GM18873 (cell line): ENCODE measurements around the gene ALKAL2.
A peak's percentile ranks its signal among the peaks of the same experiment; 100 is the strongest.

Experiments
- ATAC-seq: cut with Tn5 transposase; IDR thresholded peaks from one replicate; pipeline ENCODE4 v1.9.1; 2021; ENCODE audit warnings: mild to moderate bottlenecking, moderate library complexity, moderate number of reproducible peaks; ENCODE audit not compliant: unreplicated experiment, low FRiP score

The ALKAL2 gene

DNA sequence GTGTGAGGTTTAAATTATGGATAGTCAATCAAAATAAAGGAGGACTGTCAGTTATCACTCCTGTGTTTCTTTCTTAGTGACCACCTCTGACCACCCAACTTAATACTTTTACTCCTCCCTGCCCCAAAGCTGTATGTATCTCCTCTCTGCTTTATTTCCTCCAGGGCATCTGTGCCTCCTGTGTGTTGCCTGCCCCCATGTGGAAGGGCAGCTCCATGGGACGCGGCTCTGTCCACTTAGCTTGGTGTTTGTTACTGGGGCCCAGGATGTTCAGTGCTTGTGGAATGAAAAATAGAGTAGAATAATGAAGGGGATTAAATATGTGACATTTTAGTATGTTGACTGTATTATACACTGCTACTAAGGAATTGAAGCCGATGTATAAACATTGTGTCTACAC lies 13.4 kb downstream of the ALKAL2 start:
- ATAC-seq: no peak

DNA sequence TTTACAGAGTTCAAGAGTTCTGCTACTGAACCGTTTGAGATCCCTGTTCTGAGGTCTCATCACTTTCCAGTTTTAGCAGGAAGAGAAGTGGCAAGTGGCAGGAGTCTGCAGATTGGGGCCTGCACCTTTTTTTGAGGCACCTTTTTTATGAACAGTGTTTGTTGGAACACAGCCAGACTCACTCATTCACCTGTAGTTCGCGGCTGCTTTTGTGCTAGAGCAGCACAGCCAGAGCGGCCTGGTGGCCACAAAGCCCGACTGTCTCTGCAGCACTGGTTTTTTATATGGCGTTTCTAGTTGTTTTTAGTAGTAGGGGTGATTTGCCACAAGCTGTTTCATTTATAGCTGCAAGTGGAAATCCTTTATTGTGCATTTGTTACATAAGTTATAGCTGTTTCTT lies 14.6 kb downstream of the ALKAL2 start:
- no peak for ATAC-seq

DNA sequence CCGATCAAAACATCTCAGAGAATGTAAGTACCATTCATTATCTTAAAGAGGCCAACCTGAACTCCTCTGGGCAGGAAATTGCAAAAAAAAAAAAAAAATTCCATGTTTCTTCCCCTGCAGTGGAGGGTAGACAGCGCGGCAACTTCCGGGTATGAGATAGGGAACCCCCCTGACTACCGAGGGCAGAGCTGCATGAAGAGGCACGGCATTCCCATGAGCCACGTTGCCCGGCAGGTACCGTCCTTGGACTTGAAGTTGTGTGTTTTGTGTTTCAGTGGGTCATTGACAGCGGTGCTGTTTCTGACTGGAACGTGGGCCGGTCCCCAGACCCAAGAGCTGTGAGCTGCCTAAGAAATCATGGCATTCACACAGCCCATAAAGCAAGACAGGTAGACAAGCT lies 16.0 kb downstream of the ALKAL2 start:
- ATAC-seq: no peak

DNA sequence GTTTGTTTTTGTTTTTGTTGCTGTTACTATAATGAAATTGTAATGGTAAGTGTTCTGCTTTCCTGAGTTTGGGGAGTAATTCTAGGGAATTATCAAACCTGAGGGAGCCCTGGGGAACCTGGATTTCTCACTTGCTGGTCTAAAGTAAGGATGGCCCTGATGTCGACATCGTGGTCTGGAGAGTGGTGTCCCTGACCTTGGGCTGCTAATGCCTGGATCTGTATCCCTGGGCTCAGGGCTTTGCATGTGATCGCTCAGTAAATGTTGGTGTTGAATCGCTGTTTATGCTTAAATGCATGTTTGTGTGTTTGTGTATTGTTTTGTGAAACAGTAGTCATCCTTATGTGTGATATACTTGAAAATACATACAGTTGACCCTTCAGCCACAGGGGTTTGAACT lies 17.0 kb downstream of the ALKAL2 start:
- no peak for ATAC-seq

DNA sequence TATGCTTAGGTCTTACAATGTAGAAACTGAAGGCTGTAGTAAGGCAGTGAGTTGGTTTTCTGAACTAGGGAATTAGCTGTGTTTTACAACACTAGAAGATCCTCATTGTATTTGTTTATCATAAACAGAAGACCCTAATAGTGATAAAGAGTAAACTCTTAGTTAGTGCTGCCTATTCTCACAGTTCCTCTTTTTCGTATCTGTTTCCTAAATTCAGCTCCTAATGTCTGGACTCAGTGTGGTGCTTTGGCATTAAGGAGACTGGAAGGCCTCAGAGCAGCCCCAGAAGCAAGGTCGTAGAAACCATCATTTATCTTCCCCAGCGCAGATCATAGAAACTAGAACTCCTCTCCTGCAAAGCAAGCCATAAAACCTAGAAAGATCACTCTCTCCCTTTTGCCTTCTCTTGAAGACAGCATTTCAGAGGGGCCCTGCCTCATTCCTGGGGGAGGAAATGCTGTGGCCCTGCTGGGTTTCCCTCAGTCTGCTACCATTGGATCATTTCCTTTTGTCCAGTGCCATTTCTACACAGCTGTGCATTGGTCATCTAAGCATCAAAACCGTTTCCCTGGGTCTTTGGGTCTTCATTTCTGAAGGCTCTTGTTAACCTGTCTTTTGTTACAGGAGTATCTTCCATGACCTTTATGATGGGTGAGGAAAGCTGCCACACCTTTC lies 18.4 kb downstream of the ALKAL2 start:
- ATAC-seq: no peak

DNA sequence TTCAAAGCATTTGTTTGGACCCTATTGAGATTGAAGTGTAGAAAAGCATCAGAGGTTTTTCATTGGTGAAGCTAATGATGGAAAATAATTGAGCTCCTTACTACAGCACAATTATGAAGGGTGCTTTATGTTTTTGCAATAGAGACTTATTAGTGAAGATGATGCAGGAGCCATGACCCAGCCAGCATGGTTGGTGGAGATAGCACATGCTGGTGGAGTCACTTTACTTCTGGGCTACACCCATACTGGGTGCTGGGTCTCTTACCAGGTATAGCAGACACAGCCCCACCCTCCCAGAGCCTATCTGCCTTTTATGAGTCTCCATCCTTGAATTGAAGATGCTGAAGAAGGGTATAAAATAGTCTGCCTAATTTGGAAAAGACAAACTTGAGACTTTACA lies 19.6 kb downstream of the ALKAL2 start:
- ATAC-seq: no peak

DNA sequence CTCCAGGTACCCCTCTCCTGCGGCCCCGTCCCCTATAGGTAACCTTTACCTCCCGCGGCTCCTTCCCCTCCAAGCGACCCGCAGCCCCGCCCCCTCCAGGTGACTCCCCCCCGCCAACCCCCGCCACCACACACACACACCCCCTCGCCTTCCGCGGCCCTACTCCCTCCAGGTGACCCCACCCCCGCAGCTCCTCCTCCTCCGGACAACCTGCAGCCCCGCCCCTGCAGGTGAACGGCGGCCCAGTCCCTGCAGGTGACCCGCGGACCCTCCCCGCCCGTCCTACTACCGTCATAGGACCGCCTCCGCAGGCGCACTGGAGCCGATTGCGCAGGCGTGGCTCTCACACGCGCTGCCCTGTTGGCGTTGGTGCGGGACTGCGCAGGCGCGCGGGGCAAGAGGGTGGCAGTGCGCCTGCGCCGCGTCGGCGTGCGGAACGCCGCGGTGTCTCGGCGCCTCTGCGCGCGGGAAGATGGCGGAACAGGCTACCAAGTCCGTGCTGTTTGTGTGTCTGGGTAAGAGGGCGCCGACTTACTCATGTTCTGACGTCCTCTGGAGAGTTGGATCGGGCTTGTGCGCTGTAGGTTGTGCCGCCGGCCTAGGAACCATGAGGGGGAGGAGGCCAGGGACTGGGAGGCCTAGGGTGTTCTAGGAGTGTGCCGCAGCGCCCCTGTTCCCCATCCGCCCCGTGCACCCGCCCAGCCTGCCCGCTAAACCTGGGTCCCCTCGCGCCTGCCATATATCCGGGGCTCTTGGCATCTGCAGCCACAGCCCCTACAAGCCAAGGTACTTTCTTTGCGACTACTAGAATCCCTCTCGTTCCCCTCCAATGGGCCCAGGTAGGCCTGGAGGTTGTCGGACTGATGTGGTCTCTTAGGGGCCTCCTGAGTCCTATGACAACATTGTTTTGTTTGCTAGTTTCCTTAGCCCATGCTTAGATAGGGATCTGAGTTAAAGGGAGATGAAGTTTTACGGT lies 23.1 kb downstream of the ALKAL2 start, which contains the start of gene ACP1:
Gene ACP1 (plus strand): TSS at position 455 of the 976 bp plus-strand sequence. CDS start 18 bp downstream, at position 473.
- peak; percentile 85 for ATAC-seq

DNA sequence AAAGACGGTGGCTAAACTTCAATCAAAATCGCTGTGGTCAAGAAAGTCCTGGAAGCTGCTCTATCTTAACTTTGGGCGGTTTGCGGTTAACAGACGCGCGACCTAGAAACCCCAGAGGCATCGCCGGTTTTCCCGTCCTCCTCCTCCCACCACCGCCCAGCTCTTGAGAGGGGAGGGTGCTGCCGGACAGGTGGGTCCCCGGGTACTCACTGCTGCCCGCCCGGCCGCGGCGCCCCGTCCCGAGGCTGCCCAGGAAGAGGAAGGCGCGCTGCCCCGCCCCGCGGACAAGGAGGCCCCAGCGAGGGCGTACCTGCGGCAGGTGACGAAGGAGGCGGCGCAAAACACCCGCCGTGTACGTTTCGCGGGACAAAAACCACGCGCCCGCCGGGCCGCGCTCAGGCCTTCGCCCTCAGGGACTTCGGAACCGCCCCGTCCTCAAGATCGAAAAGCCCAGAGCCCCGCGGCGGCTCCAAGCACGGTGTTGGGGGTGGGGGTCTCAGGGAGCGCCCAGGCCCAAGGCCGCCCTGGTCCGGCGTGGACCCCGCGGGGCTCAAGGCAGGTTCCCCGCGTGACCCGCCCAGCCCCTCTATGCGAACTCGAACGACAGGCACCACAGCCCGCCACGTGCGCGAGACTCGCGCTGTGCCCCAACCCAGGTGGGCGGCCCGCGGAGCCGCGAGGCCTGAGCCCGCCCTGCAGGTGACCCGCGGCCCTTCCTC lies 24.0 kb downstream of the ALKAL2 start, which contains the start of gene SH3YL1:
Gene SH3YL1 (minus strand): TSS at position 259 of the 719 bp plus-strand sequence. CDS start 48 bp downstream, at position 211.
- ATAC-seq: peak; percentile 6

DNA sequence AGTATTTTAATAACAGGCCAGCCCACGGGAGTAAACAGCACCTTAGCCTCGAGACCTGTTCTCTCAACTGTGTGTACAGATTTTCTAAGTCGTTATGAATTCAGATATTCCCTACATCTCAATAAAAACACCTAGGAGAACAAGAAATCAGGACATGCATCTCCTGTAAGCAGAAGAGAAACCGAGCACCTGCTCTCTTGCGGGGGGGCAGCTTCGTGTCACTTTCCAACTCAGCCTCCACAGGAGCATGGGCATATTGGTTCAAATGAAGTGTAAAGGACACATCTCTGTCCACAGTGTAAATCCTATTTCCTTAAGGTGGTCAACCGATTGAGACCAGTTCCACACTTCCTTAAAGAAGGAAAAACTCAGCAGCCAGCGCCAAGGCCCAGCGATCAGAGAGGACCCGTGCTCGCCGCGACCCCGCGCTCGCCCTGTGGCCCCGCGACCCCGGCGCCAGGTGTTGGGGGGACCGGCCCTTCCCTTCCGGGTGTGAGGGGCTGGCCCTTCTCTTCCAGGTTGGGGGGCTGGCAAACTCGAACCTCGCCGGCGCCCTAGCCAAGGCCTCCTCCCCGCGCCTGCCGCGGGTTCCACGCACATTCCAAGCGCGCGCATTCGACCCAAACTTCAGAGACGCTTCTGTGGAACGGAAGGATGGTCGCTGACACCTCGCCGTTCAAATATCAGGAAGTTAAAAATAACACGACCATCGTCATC lies 24.7 kb downstream of the ALKAL2 start:
- ATAC-seq: no peak

DNA sequence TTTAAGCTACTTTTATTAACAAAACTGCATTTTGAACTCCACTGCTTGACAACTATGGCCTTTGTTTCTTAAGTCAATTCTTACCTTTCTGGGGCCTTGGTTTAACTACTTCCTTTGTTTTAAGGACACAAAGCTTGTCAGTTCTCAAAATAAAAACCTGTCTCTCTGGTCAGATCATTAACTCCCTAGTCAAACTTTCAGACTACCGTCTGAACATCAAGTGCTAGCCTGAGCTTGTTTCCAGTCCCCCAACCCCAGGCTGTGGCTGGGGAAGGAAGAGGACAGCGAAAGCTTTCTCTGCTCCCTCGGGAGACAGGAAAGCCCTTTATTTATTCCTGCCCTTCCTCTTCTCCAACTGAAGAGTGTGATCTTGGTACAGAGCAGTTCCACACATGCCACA lies 25.8 kb downstream of the ALKAL2 start:
- no peak for ATAC-seq

DNA sequence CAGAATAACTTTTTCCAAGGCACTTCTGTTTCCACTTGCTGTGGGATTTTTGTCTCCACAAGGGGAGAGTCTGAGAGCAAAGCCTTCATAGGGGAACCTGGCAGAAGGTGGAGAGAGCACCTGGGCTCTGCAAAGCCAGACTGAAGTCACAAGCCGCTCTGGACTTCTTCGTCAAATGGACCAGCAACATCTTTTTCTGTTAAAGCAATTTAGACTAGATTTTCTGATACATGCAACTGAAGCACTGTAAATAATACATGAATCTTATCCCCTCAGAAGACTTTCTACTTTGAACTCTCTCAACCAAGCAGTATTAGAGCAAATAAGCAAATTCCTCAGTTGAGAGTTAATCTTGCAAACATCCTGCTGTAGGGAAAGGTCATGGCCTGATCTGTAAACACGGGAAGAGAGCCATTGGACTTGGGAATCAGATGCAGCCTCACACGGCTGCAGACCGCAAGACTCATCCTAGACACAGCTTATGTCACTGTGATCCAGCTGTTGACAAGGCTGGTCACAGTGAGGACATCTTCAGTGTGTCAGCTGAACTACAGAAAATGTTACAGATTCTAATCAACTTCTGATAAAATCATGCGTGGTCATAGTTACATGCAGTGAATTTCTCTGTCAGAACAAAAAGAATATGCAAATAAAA lies 27.3 kb downstream of the ALKAL2 start:
- no peak for ATAC-seq

DNA sequence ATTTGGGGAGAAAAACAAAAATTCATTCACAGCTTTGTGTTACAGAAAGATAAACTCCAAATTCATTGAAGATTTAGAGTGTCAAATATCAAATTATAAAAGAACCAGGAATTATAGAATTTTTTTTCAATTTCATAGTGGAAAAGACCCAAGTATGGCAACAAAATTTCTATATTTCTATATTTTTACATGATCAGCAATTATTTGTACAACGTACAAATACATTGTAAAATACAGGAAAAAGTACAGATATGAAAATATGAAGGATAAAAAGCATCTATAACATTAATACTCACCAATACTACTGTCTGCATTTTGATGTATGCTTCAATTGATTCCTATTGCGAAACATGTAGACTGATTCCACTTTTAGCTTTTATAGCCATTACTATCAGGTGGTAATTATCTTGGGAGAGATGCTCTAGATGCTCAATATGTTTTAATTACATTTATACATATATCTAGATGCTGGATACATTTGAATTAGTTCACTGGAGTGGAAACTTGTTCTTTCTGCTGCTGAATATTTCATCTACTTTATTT lies 28.0 kb downstream of the ALKAL2 start:
- ATAC-seq: no peak

DNA sequence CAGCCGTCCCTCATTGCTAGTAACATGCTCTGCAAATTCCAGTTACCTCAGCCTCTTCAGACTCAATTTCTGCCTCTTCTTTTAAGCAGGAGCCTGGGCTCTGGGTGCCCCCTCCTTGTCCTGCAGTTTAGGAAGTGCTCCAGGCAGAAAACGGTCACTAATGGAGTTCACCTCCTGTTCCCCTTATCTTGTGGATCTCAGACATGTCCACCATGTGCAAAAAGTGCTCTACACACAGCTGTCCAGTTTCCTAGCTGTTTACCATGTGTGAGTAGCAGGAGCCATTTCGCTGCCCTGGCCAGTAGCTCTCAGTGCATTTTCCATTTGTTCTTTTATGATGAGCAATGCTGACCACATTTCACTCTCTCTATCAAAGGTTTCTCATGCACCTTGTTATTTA lies 29.0 kb downstream of the ALKAL2 start:
- ATAC-seq: no peak

DNA sequence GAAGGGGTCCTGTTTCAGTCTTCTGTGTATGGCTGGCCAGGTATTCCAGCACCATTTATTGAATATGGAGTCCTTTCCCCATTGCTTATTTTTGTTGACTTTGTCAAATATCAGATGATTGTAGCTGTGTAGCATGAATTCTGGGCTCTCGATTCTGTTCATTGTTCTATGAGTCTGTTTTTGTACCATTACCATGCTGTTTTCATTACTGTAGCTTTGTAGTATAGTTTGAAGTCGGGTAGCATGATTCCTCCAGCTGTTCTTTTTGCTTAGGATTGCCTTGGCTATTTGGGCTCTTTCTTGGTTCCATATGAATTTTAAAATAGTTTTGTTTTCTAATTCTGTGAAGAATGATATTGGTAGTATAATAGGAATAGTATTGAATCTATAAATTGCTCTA lies 30.0 kb downstream of the ALKAL2 start:
- ATAC-seq: no peak

DNA sequence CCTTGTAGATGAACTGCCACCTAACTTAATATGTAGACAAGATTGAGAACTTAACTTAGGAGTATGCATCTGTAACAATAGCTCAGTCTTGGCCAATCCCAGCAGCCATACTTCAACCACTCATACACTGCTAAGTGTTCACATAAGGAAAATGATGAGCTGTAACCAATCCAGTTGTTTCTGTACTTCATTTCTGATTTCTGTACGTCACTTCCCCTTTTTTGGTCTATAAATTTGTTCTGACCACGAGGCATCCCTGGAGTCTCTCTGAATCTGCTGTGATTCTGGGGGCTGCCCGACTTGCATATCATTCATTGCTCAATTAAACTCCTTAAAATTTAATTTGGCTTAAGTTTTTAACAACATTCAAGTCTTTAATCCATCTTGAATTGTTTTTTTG lies 30.5 kb downstream of the ALKAL2 start:
- ATAC-seq: no peak

DNA sequence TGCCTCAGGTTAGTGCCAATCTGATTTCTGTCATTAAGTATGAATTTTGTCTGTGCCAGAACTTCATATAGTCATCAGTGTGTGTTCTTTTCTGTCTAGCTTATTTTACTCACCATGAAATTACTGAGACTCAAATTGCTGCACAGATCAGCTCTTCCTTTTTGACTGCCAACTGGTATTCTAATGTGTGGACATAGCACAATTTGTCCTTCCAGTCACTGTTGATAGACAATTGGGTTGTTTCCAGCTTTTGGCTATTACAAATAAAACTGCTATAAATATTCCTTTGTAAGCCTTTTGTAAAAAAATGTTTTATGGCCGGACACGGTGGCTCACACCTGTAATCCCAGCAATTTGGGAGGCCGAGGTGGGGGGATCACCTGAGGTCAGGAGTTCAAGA lies 31.8 kb downstream of the ALKAL2 start:
- no peak for ATAC-seq

DNA sequence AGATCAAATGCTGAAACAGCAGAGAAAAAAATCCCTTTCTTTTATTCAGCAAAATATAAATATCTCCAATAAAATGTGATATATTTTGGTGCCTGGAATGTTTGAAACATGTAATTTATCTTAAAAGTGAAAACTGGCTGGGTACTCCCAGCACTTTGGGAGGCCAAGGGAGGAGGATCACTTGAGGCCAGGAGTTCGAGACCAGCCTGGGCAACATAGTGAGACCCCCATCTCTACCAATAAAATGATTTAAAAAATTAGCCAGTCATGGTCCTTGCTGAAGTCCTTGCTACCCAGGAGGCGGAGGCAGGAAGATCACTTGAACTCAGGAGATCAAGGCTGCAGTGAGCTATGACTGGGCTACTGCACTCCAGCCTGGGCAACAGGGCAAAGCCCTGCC lies 32.7 kb downstream of the ALKAL2 start:
- ATAC-seq: no peak

DNA sequence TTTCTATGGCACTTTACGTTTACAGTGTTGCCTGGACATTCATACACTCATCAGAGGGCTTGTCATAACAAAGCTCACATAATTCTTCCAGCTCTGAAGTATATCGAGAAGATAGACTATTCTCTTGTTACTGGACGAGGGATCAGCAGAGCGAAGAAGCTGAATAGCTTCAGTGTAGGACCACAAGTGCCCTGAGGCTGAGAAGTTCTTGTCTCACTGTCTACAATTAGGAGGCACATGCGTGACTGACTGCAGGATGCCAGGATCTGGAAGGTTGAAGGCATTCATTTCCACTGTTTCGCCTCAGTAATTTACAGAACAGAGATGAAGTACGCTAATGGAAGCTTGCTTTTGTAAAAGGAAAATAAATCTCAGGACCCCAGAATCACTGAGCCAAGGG lies 33.6 kb downstream of the ALKAL2 start:
- no peak for ATAC-seq

DNA sequence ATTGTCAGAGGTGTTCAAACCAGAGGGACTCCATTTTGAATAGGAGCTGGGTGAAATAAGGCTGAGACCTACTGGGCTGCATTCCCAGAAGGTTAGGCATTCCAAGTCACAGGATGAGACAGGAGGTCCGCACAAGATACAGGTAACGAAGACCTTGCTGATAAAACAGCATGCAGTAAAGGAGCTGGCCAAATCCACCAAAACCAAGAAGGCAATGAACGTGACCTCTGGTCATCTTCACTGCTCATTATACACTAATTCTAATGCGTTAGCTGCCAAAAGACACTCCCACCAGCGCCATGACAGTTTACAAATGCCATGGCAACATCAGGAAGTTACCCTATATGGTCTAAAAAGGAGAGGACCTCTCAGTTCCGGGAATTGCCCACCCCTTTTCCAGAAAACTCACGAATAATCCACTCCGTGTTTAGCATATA lies 34.7 kb downstream of the ALKAL2 start:
- no peak for ATAC-seq
